Endothelial cell of umbilical vein (primary cell): ENCODE data around the gene RELL2. TPM values are rescaled to one million over a fixed set of nuclear protein-coding genes. Genes with fewer than 3 reads are reported as not detected.

ENCODE experiments used
- BruUV-seq: library from RNA; stranded (reverse); fragments of 400-500 nt; replicated peaks from 2 replicates; lab custom pipeline; 2021; lab: Mats Ljungman, UMichigan
- CTCF ChIA-PET: fragments of 300-600, 350-600 bp; sonication (Branson Sonifier 250); formaldehyde crosslinking; loops from one replicate; lab custom pipeline; 2021; ENCODE audit warnings: antibody characterized with exemption, inconsistent platforms; lab: Charles Lee
- POLR2A ChIA-PET: fragments of 300-600, 350-600 bp; sonication (Branson Sonifier 250); formaldehyde crosslinking; loops from one replicate; lab custom pipeline; 2021; ENCODE audit warnings: antibody characterized with exemption, inconsistent platforms; lab: Charles Lee
- DNase-seq: peaks from one replicate; pipeline ENCODE4 v3.0.0-alpha.2; 2011; ENCODE audit warnings: low read depth, low spot score
- FAIRE-seq: peaks from 2 replicates; lab custom pipeline; 2011; peaks lifted over from hg19 to GRCh38; lab: Jason Lieb, UNC
- H2AFZ ChIP-seq: 2 replicates; pipeline ENCODE4 v1.6.0; 2012; ENCODE audit warnings: low read depth, low read length, control low read depth, inconsistent platforms
- H3K27ac ChIP-seq: 2 replicates; pipeline ENCODE4 v1.5.1; 2011; ENCODE audit warnings: low read depth, mild to moderate bottlenecking, control low read depth, low read length, moderate library complexity; ENCODE audit not compliant: insufficient read depth
- H3K27me3 ChIP-seq, 2 experiments: 2 replicates each; pipeline versions ENCODE4 v1.6.0 to v1.6.1; 2011; ENCODE audit warnings: low read length in 2 of 2, mixed read lengths in 1 of 2; ENCODE audit not compliant: control insufficient read depth in 2 of 2, insufficient read depth in 2 of 2
- H3K36me3 ChIP-seq, 2 experiments: 2 replicates in 1 of 2; 3 replicates in 1 of 2; pipeline ENCODE4 v1.5.1; 2011; ENCODE audit warnings: low read length in 2 of 2, mild to moderate bottlenecking in 1 of 2, moderate library complexity in 1 of 2; ENCODE audit not compliant: control insufficient read depth in 2 of 2, insufficient read depth in 2 of 2; ENCODE audit errors: extremely low read depth in 1 of 2
- H3K4me1 ChIP-seq: 3 replicates; pipeline ENCODE4 v1.5.1; 2011; ENCODE audit warnings: mild to moderate bottlenecking, low read length; ENCODE audit not compliant: control insufficient read depth, insufficient read depth; ENCODE audit errors: extremely low read depth
- H3K4me2 ChIP-seq: 2 replicates; pipeline ENCODE4 v1.6.1; 2011; ENCODE audit warnings: low read length, control low read depth, mixed read lengths; ENCODE audit not compliant: insufficient read depth
- H3K4me3 ChIP-seq, 3 experiments: fragments of 200-600 bp in 1 of 3; sonication (generic), shearing (Covaris generic) in 1 of 3; replicated peaks in 1 of 3; 2 replicates each; pipeline ENCODE4 v1.5.1; 2011 to 2016; ENCODE audit warnings: control low read depth in 3 of 3, low read length in 3 of 3, mild to moderate bottlenecking in 2 of 3, inconsistent platforms in 1 of 3, low read depth in 1 of 3, moderate library complexity in 1 of 3; ENCODE audit not compliant: insufficient read depth in 1 of 3
- H3K79me2 ChIP-seq: 2 replicates; pipeline ENCODE4 v1.6.0; 2012; ENCODE audit warnings: low read length, inconsistent platforms; ENCODE audit not compliant: control insufficient read depth, insufficient read depth
- H3K9ac ChIP-seq: replicated peaks from 2 replicates; pipeline ENCODE3; 2011; ENCODE audit warnings: low read length, control low read depth; ENCODE audit not compliant: insufficient read depth; ENCODE audit errors: extremely low read depth
- H3K9me1 ChIP-seq: replicated peaks from 3 replicates; pipeline ENCODE4 v1.6.0; 2011; ENCODE audit warnings: mild to moderate bottlenecking, low read length; ENCODE audit not compliant: control insufficient read depth, insufficient read depth; ENCODE audit errors: extremely low read depth
- H3K9me3 ChIP-seq: replicated peaks from 2 replicates; pipeline ENCODE4 v1.5.1; 2012; ENCODE audit warnings: low read length, inconsistent platforms; ENCODE audit not compliant: control insufficient read depth, insufficient read depth
- H4K20me1 ChIP-seq: replicated peaks from 2 replicates; pipeline ENCODE3; 2011; ENCODE audit warnings: mild to moderate bottlenecking, low read length; ENCODE audit not compliant: control insufficient read depth, insufficient read depth; ENCODE audit errors: extremely low read depth
- CTCF ChIP-seq, 2 donors: IDR thresholded peaks; 1 replicate in 1 of 2; 2 replicates in 1 of 2; pipeline ENCODE4 v1.5.1; 2011; ENCODE audit warnings: low read length in 2 of 2, mild to moderate bottlenecking in 2 of 2, moderate library complexity in 2 of 2, control low read depth in 1 of 2, inconsistent platforms in 1 of 2, low read depth in 1 of 2; ENCODE audit not compliant: insufficient read depth in 1 of 2; ENCODE audit errors: extremely low read depth in 1 of 2
- EZH2 ChIP-seq: IDR thresholded peaks from 2 replicates; pipeline ENCODE4 v1.6.1; 2012; ENCODE audit warnings: borderline replicate concordance, low read depth, mild to moderate bottlenecking, moderate library complexity, low read length, inconsistent platforms; ENCODE audit not compliant: severe bottlenecking
- JUN ChIP-seq: IDR thresholded peaks from 2 replicates; pipeline ENCODE4 v1.6.1; 2011; ENCODE audit warnings: borderline replicate concordance, low read depth; ENCODE audit not compliant: insufficient read length, insufficient read depth
- MYC ChIP-seq: IDR thresholded peaks from one replicate; pipeline ENCODE4 v1.6.1; 2011; ENCODE audit warnings: mild to moderate bottlenecking, low read depth, low read length
- POLR2AphosphoS5 ChIP-seq: IDR thresholded peaks from 2 replicates; pipeline ENCODE4 v1.6.1; 2012; ENCODE audit warnings: low read depth, mild to moderate bottlenecking, control low read depth, low read length, moderate library complexity; ENCODE audit not compliant: insufficient read depth
- dilution Hi-C: fragments of 300-500 bp; cut with MboI; formaldehyde crosslinking; loops from one replicate; pipeline ENCODE4 v1.15.0; 2019; ENCODE audit warnings: low sequenced_read_pairs; ENCODE audit not compliant: extremely low pct_ligation_motif_present
- intact Hi-C: fragments of 100-400 bp; cut with micrococcal nuclease; formaldehyde crosslinking; loops from one replicate; pipeline ENCODE4 v1.10.0; 2022
- polyA plus RNA-seq, 4 experiments: library from polyadenylated mRNA; depleted of rRNA in 3 of 4; stranded (reverse) in 3 of 4; unstranded in 1 of 4; fragments of >200 nt; gene quantifications; 2 replicates each; pipeline versions ENCODE4 v1.2.1 to v1.2.3, GENCODE V29; 2011 to 2012; ENCODE audit warnings: missing spikeins in 1 of 4
- total RNA-seq: library from RNA; stranded (reverse); gene quantifications from 2 replicates; pipeline ENCODE4 v1.2.3, GENCODE V29; 2021

Gene RELL2
- total and polyA plus RNA-seq, 2 donors (not counting 3 experiments of a cell fraction or from before 2014, with no cell fraction given): 3.4 to 3.6 TPM

- intact Hi-C loops (no loop called here), dilution Hi-C loops (no loop called here)
- CTCF ChIA-PET: interaction anchor here (0.9 to 9.0 kb wide), 6 partner anchors 11 to 129 kb away, joined by 3 to 114 read pairs (median 3); partner anchors contain the start of gene DIAPH1
- FAIRE-seq (peak; percentile 40), DNase-seq (peak; percentile 45)
- Histone ChIP-seq H3K9me1 (no peaks in the 10 kb centered on the region), H3K9me3 (no peaks in the 10 kb centered on the region), H4K20me1 (no peaks in the 10 kb centered on the region), H2AFZ (no peak overlapping the region), H3K4me3 (no peak overlapping the region), H3K27ac (peak overlapping the region; percentile 29), H3K79me2 (peaks cover 49% of the 10 kb centered on the region), H3K4me1 (peaks cover 28% of the 10 kb centered on the region), H3K36me3 (no peaks in the 10 kb centered on the region), H3K4me2 (peak overlapping the region; percentile 70), H3K9ac (no peak overlapping the region), H3K27me3 (no peaks in the 10 kb centered on the region)
- TF ChIP-seq MYC (no peak), EZH2 (no peak), CTCF (IDR thresholded peaks at IDR 0.05; ENCODE audit: extremely low read depth in 1 of 2, insufficient read depth in 1 of 2, low read depth in 1 of 2, low read length in 2 of 2) (no peak), JUN (no peak), POLR2AphosphoS5 (no peak)
- no TSS peak for BruUV-seq
- POLR2A ChIA-PET: interaction anchor here (0.7 to 0.9 kb wide), 2 partner anchors 12 to 31 kb away, joined by 3 read pairs; no protein-coding TSS in a partner anchor
Observed at GRCh38 chr5:141603923-141604717, 32.7 kb upstream of the RELL2 start.
